Measurements from ENCODE around the gene SEC14L2.

The SEC14L2 gene

DNA sequence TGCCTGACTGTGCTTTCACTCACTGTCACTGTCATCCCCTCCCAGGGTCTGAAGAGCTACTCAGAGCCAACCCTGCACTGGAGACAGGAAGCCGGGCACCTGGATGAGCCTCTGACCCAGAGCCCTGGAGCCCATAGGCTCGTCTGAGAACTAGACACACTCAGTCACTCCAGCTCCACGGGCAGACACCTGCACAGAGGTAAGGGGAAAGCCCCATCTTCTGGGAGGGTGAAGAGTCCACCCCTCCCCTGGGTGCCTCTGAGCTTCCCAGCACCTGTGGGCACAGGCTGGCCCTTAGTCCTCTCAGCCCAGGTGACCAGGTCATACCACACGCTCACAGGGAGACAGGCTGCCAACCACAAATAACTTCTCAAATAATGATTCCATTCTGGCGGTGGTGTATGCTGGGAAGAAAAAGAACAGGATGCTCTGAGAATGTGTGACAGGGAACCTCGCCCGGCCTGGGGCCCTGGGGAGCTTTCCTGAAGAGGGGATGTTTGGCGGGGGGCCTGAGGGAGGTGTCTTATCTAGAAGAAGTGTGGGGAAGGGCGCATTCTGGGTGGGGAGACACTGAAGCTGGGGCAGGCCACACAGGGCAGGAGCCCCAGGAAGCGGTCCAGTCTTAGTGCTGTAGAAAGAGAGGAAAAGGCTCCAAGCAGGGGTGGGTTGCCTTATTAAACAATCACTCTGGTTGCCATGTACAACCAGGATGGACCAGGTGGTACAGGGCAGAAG, 34.7 kb upstream of the SEC14L2 start:
- Histone ChIP-seq H3K9me3 (no peaks in the 10 kb centered on the region), H3K36me3 (no peaks in the 10 kb centered on the region), H3K4me3 (ENCODE audit: low read depth in 1 of 2, low read length in 1 of 2) (no peak overlapping the region), H3K27me3 (peaks cover 22% of the 10 kb centered on the region), H3K4me1 (ENCODE audit: control insufficient read depth in 1 of 2, insufficient read depth in 1 of 2, low read depth in 1 of 2, low read length in 1 of 2) (peaks cover 3 to 5% of the 10 kb centered on the region in 2 experiments), H3K27ac (no peak overlapping the region)
- TF ChIP-seq, protein P1, sequence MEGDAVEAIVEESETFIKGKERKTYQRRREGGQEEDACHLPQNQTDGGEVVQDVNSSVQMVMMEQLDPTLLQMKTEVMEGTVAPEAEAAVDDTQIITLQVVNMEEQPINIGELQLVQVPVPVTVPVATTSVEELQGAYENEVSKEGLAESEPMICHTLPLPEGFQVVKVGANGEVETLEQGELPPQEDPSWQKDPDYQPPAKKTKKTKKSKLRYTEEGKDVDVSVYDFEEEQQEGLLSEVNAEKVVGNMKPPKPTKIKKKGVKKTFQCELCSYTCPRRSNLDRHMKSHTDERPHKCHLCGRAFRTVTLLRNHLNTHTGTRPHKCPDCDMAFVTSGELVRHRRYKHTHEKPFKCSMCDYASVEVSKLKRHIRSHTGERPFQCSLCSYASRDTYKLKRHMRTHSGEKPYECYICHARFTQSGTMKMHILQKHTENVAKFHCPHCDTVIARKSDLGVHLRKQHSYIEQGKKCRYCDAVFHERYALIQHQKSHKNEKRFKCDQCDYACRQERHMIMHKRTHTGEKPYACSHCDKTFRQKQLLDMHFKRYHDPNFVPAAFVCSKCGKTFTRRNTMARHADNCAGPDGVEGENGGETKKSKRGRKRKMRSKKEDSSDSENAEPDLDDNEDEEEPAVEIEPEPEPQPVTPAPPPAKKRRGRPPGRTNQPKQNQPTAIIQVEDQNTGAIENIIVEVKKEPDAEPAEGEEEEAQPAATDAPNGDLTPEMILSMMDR (IDR thresholded peaks at IDR 0.05) = no peak

DNA sequence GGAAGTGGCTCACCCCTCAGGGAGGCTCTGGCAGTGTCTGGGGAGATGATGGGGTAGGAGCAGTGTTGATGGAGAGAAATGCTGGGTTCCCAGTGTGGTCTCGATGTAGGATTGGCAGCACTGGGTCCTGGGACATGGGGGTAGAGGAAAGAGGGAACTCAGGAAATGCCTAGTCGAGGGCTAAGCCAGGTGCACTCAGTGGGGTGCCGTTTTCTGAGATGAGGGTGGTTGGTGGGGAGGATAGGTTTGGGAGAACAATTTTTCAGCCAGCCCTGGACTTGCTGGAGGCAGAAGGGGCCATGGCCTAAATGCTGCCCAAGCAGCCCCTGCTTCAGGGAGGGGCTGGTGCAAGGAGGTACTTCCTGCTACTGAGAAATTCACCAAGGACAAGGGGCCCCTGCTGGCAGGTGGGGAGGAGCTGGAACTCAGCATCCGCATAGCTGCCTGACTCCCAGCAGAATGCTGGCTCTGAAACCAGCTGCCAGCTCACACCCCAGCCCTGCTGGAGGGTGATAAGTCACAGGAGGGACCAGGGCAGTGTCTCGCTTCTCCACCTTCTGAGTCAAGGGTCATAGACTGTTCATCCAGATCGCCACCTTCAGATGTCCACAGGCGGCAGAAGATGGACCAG, 34.1 kb upstream of the SEC14L2 start:
- no peaks in the 10 kb centered on the region for H3K9me3 ChIP-seq
- no peaks in the 10 kb centered on the region for H3K36me3 ChIP-seq
- H3K4me1 ChIP-seq (ENCODE audit: control insufficient read depth in 1 of 2, insufficient read depth in 1 of 2, low read depth in 1 of 2, low read length in 1 of 2) = no peaks in the 10 kb centered on the region
- no peak overlapping the region for H3K27ac ChIP-seq
- H3K27me3 ChIP-seq = peaks cover 16% of the 10 kb centered on the region
- no peak overlapping the region for H3K4me3 ChIP-seq (ENCODE audit: low read depth in 1 of 2, low read length in 1 of 2)
- TF ChIP-seq, protein P1 (IDR thresholded peaks at IDR 0.05) = no peak

DNA sequence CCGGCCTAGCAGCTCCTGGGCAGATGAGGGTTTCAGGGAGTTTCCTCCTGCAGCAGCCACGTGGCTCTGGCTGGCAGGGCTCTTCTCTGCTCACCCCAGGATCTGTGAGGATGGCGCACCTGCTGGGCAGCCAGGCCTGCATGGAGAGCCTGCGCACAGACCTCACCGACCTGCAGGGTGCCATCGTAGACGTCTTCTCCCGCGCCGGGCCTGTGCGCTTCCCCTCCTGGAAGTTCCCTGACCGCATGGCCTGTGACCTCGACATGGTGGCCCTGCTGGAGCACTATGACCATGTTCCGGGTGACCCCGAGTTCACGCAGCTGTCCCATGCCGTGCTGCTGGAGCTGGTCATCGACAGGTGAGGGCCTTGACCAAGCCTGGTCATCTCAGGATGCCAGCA, 30.9 kb upstream of the SEC14L2 start:
- no peak overlapping the region for H3K4me3 ChIP-seq (ENCODE audit: low read depth in 1 of 2, low read length in 1 of 2)

DNA sequence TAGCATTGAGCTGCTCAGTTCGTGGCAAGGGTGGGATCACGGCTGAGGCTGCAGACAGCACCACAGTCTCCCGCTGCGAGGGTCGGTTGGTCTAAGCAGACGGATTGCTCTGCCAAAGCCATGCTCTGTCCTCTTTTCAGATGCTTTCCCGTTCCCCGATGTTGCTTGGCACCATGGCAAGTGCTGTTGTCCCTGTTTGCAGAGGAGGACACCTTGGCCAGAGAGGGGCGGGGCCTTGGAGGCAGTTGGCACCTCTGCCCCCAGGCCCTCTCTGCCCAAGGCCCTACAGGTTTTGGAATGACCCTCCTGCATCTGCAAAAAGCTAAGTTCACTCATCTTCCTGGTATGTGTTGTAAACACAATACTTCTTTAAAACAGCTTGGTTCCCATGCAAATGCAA, 28.4 kb upstream of the SEC14L2 start:
- TF ChIP-seq, protein P1 (IDR thresholded peaks at IDR 0.05) = no peak
- Histone ChIP-seq H3K9me3 (no peaks in the 10 kb centered on the region), H3K27me3 (no peaks in the 10 kb centered on the region), H3K36me3 (no peaks in the 10 kb centered on the region), H3K4me3 (ENCODE audit: low read depth in 1 of 2, low read length in 1 of 2) (no peak overlapping the region), H3K27ac (no peak overlapping the region), H3K4me1 (ENCODE audit: control insufficient read depth in 1 of 2, insufficient read depth in 1 of 2, low read depth in 1 of 2, low read length in 1 of 2) (peaks cover 15 to 16% of the 10 kb centered on the region in 2 experiments)

More for the DNA sequence above, 30.9 kb upstream of the SEC14L2 start:
- Histone ChIP-seq H3K27me3 (no peaks in the 10 kb centered on the region), H3K36me3 (no peaks in the 10 kb centered on the region), H3K9me3 (no peaks in the 10 kb centered on the region), H3K27ac (no peak overlapping the region), H3K4me1 (ENCODE audit: control insufficient read depth in 1 of 2, insufficient read depth in 1 of 2, low read depth in 1 of 2, low read length in 1 of 2) (no peaks in the 10 kb centered on the region)
- TF ChIP-seq, protein P1 (IDR thresholded peaks at IDR 0.05) = no peak

DNA sequence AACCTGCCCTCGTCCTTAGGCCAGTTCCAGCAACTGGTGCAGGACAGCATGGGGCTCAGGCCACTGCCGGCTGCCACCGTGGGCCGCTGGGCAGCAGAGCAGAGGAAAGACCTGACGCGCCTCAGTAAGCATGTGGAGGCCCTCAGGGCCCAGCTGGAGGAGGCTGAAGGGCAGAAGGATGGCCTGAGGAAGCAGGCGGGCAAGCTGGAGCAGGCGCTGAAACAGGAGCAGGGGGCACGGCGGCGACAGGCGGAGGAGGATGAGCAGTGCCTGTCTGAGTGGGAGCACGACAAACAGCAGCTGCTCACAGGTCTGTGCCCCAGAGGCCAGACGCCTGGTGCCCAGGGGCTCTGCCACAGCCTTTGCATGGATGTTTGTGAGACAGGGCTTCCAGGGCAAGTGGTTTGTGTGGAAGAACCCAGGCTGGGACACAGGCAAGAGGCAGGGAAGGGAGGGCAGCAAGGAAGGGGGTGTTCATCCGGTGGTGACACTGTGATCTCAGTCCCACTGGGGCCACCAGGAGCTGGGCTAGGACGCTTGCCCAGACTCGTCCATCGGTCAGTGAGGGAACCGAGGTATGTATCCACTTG, 26.1 kb upstream of the SEC14L2 start:
- H3K27me3 ChIP-seq = no peaks in the 10 kb centered on the region
- no peak overlapping the region for H3K4me3 ChIP-seq (ENCODE audit: low read depth in 1 of 2, low read length in 1 of 2)
- H3K4me1 ChIP-seq (ENCODE audit: control insufficient read depth in 1 of 2, insufficient read depth in 1 of 2, low read depth in 1 of 2, low read length in 1 of 2) = peaks cover 23 to 28% of the 10 kb centered on the region in 2 experiments
- H3K36me3 ChIP-seq = no peaks in the 10 kb centered on the region
- TF ChIP-seq, protein P1 (IDR thresholded peaks at IDR 0.05) = no peak
- H3K27ac ChIP-seq = no peak overlapping the region
- no peaks in the 10 kb centered on the region for H3K9me3 ChIP-seq
